GM12878 (cell line): ENCODE measurements around the gene DOCK9. TPM values are rescaled to one million over a fixed set of nuclear protein-coding genes. Genes with fewer than 3 reads are reported as not detected.

ENCODE experiments used
- ATAC-seq: fragments of 200-7000 bp; cut with Tn5 transposase; 3 replicates; pipeline ENCODE4 v1.9.1; 2020; ENCODE audit warnings: mild to moderate bottlenecking, moderate library complexity
- BruUV-seq: library from RNA; stranded (reverse); fragments of 400-500 nt; replicated peaks from 2 replicates; lab custom pipeline; 2021; lab: Mats Ljungman, UMichigan
- CTCF ChIA-PET: fragments of 300-600 bp; sonication (Branson Sonifier 250); formaldehyde crosslinking; extraction: SDS; loops from one replicate; lab custom pipeline; 2021; ENCODE audit warnings: inconsistent platforms; lab: Yijun Ruan, JAX
- POLR2A ChIA-PET: fragments of 350-600 bp; formaldehyde crosslinking; extraction: SDS; loops from one replicate; lab custom pipeline; 2021; ENCODE audit warnings: inconsistent platforms; lab: Charles Lee
- RAD21 ChIA-PET: fragments of 300-600 bp; sonication (Branson Sonifier 250); formaldehyde crosslinking; loops from one replicate; lab custom pipeline; 2023; ENCODE audit warnings: antibody characterized with exemption; ENCODE audit not compliant: unreplicated experiment; lab: Charles Lee
- SMC1A ChIA-PET: fragments of 300-600 bp; sonication (Branson Sonifier 250); formaldehyde crosslinking; loops from one replicate; lab custom pipeline; 2023; ENCODE audit not compliant: unreplicated experiment, uncharacterized antibody; lab: Charles Lee
- DNase-seq: peaks from one replicate; pipeline ENCODE4 v3.0.0-alpha.2; 2011; ENCODE audit warnings: low read depth, low spot score
- FAIRE-seq: peaks from 3 replicates; lab custom pipeline; 2011; peaks lifted over from hg19 to GRCh38; lab: Jason Lieb, UNC
- H2AFZ ChIP-seq: 2 replicates; pipeline ENCODE4 v1.6.0; 2011; ENCODE audit warnings: low read depth, low read length, control low read depth; ENCODE audit not compliant: control insufficient read depth
- H3K27ac ChIP-seq: 2 replicates; pipeline ENCODE4 v1.5.1; 2011; ENCODE audit warnings: control low read depth; ENCODE audit not compliant: control insufficient read depth, insufficient read depth
- H3K27me3 ChIP-seq, 2 experiments: replicated peaks in 1 of 2; 2 replicates each; pipeline versions ENCODE4 v1.6.0 to v1.6.1; 2011; ENCODE audit warnings: low read length in 1 of 2; ENCODE audit not compliant: control insufficient read depth in 2 of 2, insufficient read depth in 2 of 2
- H3K36me3 ChIP-seq, 2 experiments: 2 replicates each; pipeline ENCODE4 v1.5.1; 2011; ENCODE audit warnings: low read length in 1 of 2; ENCODE audit not compliant: control insufficient read depth in 2 of 2, insufficient read depth in 2 of 2
- H3K4me1 ChIP-seq: 2 replicates; pipeline ENCODE4 v1.6.1; 2011; ENCODE audit warnings: mild to moderate bottlenecking, low read length, moderate library complexity, mixed read lengths; ENCODE audit not compliant: control insufficient read depth, insufficient read depth
- H3K4me2 ChIP-seq: 2 replicates; pipeline ENCODE4 v1.6.0; 2011; ENCODE audit warnings: control low read depth; ENCODE audit not compliant: control insufficient read depth, insufficient read depth
- H3K4me3 ChIP-seq: fragments of 200-600 bp; sonication (generic); 2 replicates; pipeline ENCODE4 v1.5.1; 2016
- H3K79me2 ChIP-seq: 2 replicates; pipeline ENCODE4 v1.6.0; 2011; ENCODE audit warnings: low read length; ENCODE audit not compliant: control insufficient read depth, insufficient read depth
- H3K9ac ChIP-seq: 2 replicates; pipeline ENCODE4 v1.8.0; 2011; ENCODE audit warnings: low read length, control low read depth, mixed read lengths; ENCODE audit not compliant: control insufficient read depth, insufficient read depth
- H3K9me3 ChIP-seq: replicated peaks from 3 replicates; pipeline ENCODE4 v1.5.1; 2011; ENCODE audit warnings: mild to moderate bottlenecking, low read length; ENCODE audit not compliant: control insufficient read depth, insufficient read depth
- H4K20me1 ChIP-seq: 2 replicates; pipeline ENCODE4 v1.6.0; 2011; ENCODE audit not compliant: control insufficient read depth, insufficient read depth
- ATF2 ChIP-seq: IDR thresholded peaks from 2 replicates; pipeline ENCODE4 v1.6.1; 2012; ENCODE audit warnings: low read length, inconsistent platforms
- EGR1 ChIP-seq, 2 experiments: IDR thresholded peaks; 1 replicate in 1 of 2; 2 replicates in 1 of 2; pipeline ENCODE4 v1.6.1; 2011 to 2012; ENCODE audit warnings: low read depth in 2 of 2, low read length in 2 of 2, borderline replicate concordance in 1 of 2, mild to moderate bottlenecking in 1 of 2, moderate library complexity in 1 of 2
- ELK1 ChIP-seq: IDR thresholded peaks from 2 replicates; pipeline ENCODE4 v1.6.1; 2012; ENCODE audit warnings: low read depth, low read length, improper control_type of control experiment
- FOS ChIP-seq: IDR thresholded peaks from 3 replicates; pipeline ENCODE4 v1.6.1; 2011; ENCODE audit warnings: borderline replicate concordance; ENCODE audit not compliant: insufficient read length; ENCODE audit errors: extremely low read depth
- FOXM1 ChIP-seq: IDR thresholded peaks from 2 replicates; pipeline ENCODE4 v1.6.1; 2012; ENCODE audit warnings: low read depth, mild to moderate bottlenecking, inconsistent platforms, low read length, moderate library complexity
- IRF5 ChIP-seq: fragments of 450-650 bp; IDR thresholded peaks from 2 replicates; pipeline ENCODE4 v1.6.1; 2017; ENCODE audit warnings: borderline replicate concordance
- MXI1 ChIP-seq: fragments of 150-350 bp; IDR thresholded peaks from 2 replicates; pipeline ENCODE4 v1.6.1; 2011; ENCODE audit warnings: low read depth, mild to moderate bottlenecking, inconsistent platforms, low read length, improper control_type of control experiment
- NFIC ChIP-seq: IDR thresholded peaks from 2 replicates; pipeline ENCODE4 v1.6.1; 2012; ENCODE audit warnings: low read depth, mild to moderate bottlenecking, inconsistent platforms, low read length, moderate library complexity
- NFYA ChIP-seq: IDR thresholded peaks from 2 replicates; pipeline ENCODE4 v1.6.1; 2011; ENCODE audit warnings: low read depth, mild to moderate bottlenecking, low read length, improper control_type of control experiment, borderline replicate concordance
- NR2C1 ChIP-seq: fragments of 450-650 bp; IDR thresholded peaks from 2 replicates; pipeline ENCODE4 v1.6.1; 2017; ENCODE audit warnings: antibody characterized with exemption, mild to moderate bottlenecking, moderate library complexity
- POLR2AphosphoS2 ChIP-seq: IDR thresholded peaks from 2 replicates; pipeline ENCODE4 v1.6.1; 2011; ENCODE audit warnings: low read depth, mild to moderate bottlenecking, low read length, improper control_type of control experiment, moderate library complexity
- RB1 ChIP-seq: fragments of 450-650 bp; formaldehyde crosslinking; IDR thresholded peaks from 2 replicates; pipeline ENCODE4 v1.6.1; 2017; ENCODE audit warnings: mild to moderate bottlenecking, borderline replicate concordance
- RFX5 ChIP-seq: IDR thresholded peaks from 2 replicates; pipeline ENCODE4 v1.6.1; 2011; ENCODE audit warnings: low read depth, low read length, improper control_type of control experiment
- STAT3 ChIP-seq: IDR thresholded peaks from 2 replicates; pipeline ENCODE4 v1.6.1; 2011; ENCODE audit warnings: low read depth, low read length, improper control_type of control experiment
- TBL1XR1 ChIP-seq: IDR thresholded peaks from 2 replicates; pipeline ENCODE4 v1.6.1; 2012; ENCODE audit warnings: low read depth, low read length, improper control_type of control experiment
- USF2 ChIP-seq: IDR thresholded peaks from 2 replicates; pipeline ENCODE4 v1.6.1; 2011; ENCODE audit warnings: low read depth, low read length, improper control_type of control experiment, borderline replicate concordance
- ZNF622 ChIP-seq: fragments of 450-650 bp; IDR thresholded peaks from 2 replicates; pipeline ENCODE4 v1.6.1; 2017; ENCODE audit warnings: mild to moderate bottlenecking, inconsistent platforms
- WGBS: methylation state at CpG from one replicate; pipeline ENCODE4 v1.1.6; 2016; ENCODE audit warnings: low lambda C conversion rate; ENCODE audit not compliant: insufficient replicate concordance, insufficient coverage; ENCODE audit errors: missing lambda C conversion rate; 5-methylcytosine and 5-hydroxymethylcytosine counted together
- in situ Hi-C: fragments of 300-500 bp; cut with MboI; formaldehyde crosslinking; loops from 9 replicates; pipeline ENCODE4 v1.14.3; 2018; ENCODE audit warnings: mixed read lengths
- intact Hi-C: fragments of 100-400 bp; cut with micrococcal nuclease; formaldehyde crosslinking; loops from one replicate; pipeline ENCODE4 v1.14.2; 2022; ENCODE audit not compliant: unreplicated experiment
- polyA plus RNA-seq, 11 experiments: library from polyadenylated mRNA; depleted of rRNA in 4 of 11; unstranded in 6 of 11; stranded (reverse) in 5 of 11; fragments of >200 nt; fragmentation: Nextera tagmentation in 4 of 11; fragmentation: Illumina TruSeq in 1 of 11; extraction: Ambion mirVana in 4 of 11; extraction: Trizol in 1 of 11; gene quantifications; 1 replicate in 1 of 11; 2 replicates in 10 of 11; pipeline versions ENCODE4 v1.2.1 to v1.2.3, GENCODE V29; 2011 to 2016; ENCODE audit warnings: inconsistent platforms in 2 of 11, missing spikeins in 2 of 11, low read depth in 1 of 11
- total RNA-seq, 4 experiments: library from RNA; depleted of rRNA in 3 of 4; stranded (reverse); fragments of >200 nt in 3 of 4; fragmentation: Illumina TruSeq in 1 of 4; extraction: Trizol in 1 of 4; gene quantifications; 2 replicates each; pipeline versions ENCODE4 v1.2.1 to v1.2.3, GENCODE V29; 2013 to 2021

DOCK9 gene
- total and polyA plus RNA-seq, 10 of the 15 experiments (the other 5 are each of a cell fraction or from before 2014, with no cell fraction given), result 0.09 to 2.9 (median 0.74) TPM

- TF ChIP-seq TBL1XR1, result no peak
- TF ChIP-seq MXI1, result no peak
- TF ChIP-seq NR2C1, result no peak
Measured at GRCh38 chr13:98944336-98944735, 33.5 kb downstream of the DOCK9 start (continued).

- no peaks in the 10 kb centered on the region for H3K4me1 ChIP-seq
- POLR2A ChIA-PET, result no interaction called here
- RAD21 ChIA-PET, result no interaction called here
- WGBS, result 73% methylated on average over 3 of the region's 3 CpGs
- FAIRE-seq, result no peak
- no peak for DNase-seq
- H2AFZ ChIP-seq, result no peak overlapping the region
- H4K20me1 ChIP-seq, result no peaks in the 10 kb centered on the region
- H3K36me3 ChIP-seq, result no peaks in the 10 kb centered on the region
- CTCF ChIA-PET, result no interaction called here
- H3K9ac ChIP-seq, result no peak overlapping the region
- no peaks in the 10 kb centered on the region for H3K9me3 ChIP-seq
- ATAC-seq, result no peak
- no peak overlapping the region for H3K4me3 ChIP-seq
- SMC1A ChIA-PET, result no interaction called here
- BruUV-seq, result no TSS peak
- H3K79me2 ChIP-seq, result no peaks in the 10 kb centered on the region
- no peaks in the 10 kb centered on the region for H3K27me3 ChIP-seq
- intact Hi-C loops, result no loop called here
- H3K27ac ChIP-seq, result no peak overlapping the region
- in situ Hi-C loops, result no loop called here
- no peak overlapping the region for H3K4me2 ChIP-seq
- TF ChIP-seq ZNF622 (no peak), FOS (no peak), RB1 (no peak), EGR1 (IDR thresholded peaks at IDR 0.05; ENCODE audit: borderline replicate concordance in 1 of 2, low read depth in 2 of 2, low read length in 2 of 2) (no peak), FOXM1 (no peak), ELK1 (no peak), RFX5 (no peak), POLR2AphosphoS2 (no peak), ATF2 (no peak), IRF5 (no peak), NFIC (no peak), STAT3 (no peak), NFYA (no peak), USF2 (no peak)
Measured at GRCh38 chr13:98942997-98943396, 34.9 kb downstream of the DOCK9 start.
